Loucy (cell line): ENCODE data around the gene WFDC5.

Source experiments
- H2AFZ ChIP-seq: fragments of 200-600 bp; sonication (generic); 2 replicates; pipeline ENCODE4 v1.6.0; 2016; ENCODE audit warnings: antibody characterized with exemption, mild to moderate bottlenecking, low read length, moderate library complexity
- H3F3A ChIP-seq: fragments of 200-600 bp; 2 replicates; pipeline ENCODE4 v1.6.0; 2016; ENCODE audit warnings: antibody characterized with exemption, low read depth, mild to moderate bottlenecking
- H3K27me3 ChIP-seq: fragments of 200-600 bp; sonication (generic); 2 replicates; pipeline ENCODE4 v1.6.1; 2014; ENCODE audit warnings: low read length, mild to moderate bottlenecking; ENCODE audit not compliant: insufficient read depth, poor library complexity, severe bottlenecking
- H3K36me3 ChIP-seq: fragments of 200-600 bp; sonication (generic); 2 replicates; pipeline ENCODE4 v1.6.1; 2016; ENCODE audit warnings: low read length; ENCODE audit not compliant: insufficient read depth
- H3K4me1 ChIP-seq: fragments of 200-600 bp; sonication (generic); 2 replicates; pipeline ENCODE4 v1.5.1; 2014; ENCODE audit warnings: low read length, mild to moderate bottlenecking; ENCODE audit not compliant: insufficient read depth, poor library complexity, severe bottlenecking
- H3K4me2 ChIP-seq: fragments of 200-600 bp; sonication (generic); 2 replicates; pipeline ENCODE4 v1.6.0; 2014; ENCODE audit warnings: antibody characterized with exemption, low read length, low read depth, mild to moderate bottlenecking; ENCODE audit not compliant: poor library complexity, severe bottlenecking
- H3K4me3 ChIP-seq: fragments of 200-600 bp; sonication (generic); 2 replicates; pipeline ENCODE4 v1.5.1; 2014; ENCODE audit warnings: low read length, mild to moderate bottlenecking, mixed read lengths; ENCODE audit not compliant: poor library complexity, severe bottlenecking
- H3K79me2 ChIP-seq: fragments of 200-600 bp; sonication (generic); 2 replicates; pipeline ENCODE4 v1.6.1; 2014; ENCODE audit warnings: low read length; ENCODE audit not compliant: insufficient read depth
- H3K9ac ChIP-seq: fragments of 200-600 bp; sonication (generic); 2 replicates; pipeline ENCODE4 v1.6.0; 2014; ENCODE audit warnings: mild to moderate bottlenecking, low read depth, low read length, moderate library complexity; ENCODE audit not compliant: poor library complexity, severe bottlenecking
- H3K9me2 ChIP-seq: fragments of 200-600 bp; sonication (generic); replicated peaks from 2 replicates; pipeline ENCODE4 v1.6.1; 2016; ENCODE audit warnings: low read depth, low read length, mixed read lengths
- H3K9me3 ChIP-seq: fragments of 200-600 bp; sonication (generic); 2 replicates; pipeline ENCODE4 v1.6.1; 2014; ENCODE audit warnings: mild to moderate bottlenecking, antibody characterized with exemption, low read length, low read depth; ENCODE audit not compliant: insufficient read depth
- H4K20me1 ChIP-seq: fragments of 200-600 bp; sonication (generic); 2 replicates; pipeline ENCODE4 v1.6.0; 2014; ENCODE audit warnings: antibody characterized with exemption, low read length, mild to moderate bottlenecking; ENCODE audit not compliant: insufficient read depth, poor library complexity, severe bottlenecking
- EZH2phosphoT487 ChIP-seq: fragments of 200-600 bp; IDR thresholded peaks from 2 replicates; pipeline ENCODE4 v1.6.1; 2018; ENCODE audit warnings: antibody characterized with exemption, mild to moderate bottlenecking, moderate library complexity, borderline replicate concordance
- TF ChIP-seq, protein P1 (sequence below): fragments of 200-600 bp; sonication (generic); conservative IDR thresholded peaks from 2 replicates; pipeline ENCODE4 v1.5.1; 2014; ENCODE audit warnings: mild to moderate bottlenecking, antibody characterized with exemption, low read length

WFDC5 gene

DNA sequence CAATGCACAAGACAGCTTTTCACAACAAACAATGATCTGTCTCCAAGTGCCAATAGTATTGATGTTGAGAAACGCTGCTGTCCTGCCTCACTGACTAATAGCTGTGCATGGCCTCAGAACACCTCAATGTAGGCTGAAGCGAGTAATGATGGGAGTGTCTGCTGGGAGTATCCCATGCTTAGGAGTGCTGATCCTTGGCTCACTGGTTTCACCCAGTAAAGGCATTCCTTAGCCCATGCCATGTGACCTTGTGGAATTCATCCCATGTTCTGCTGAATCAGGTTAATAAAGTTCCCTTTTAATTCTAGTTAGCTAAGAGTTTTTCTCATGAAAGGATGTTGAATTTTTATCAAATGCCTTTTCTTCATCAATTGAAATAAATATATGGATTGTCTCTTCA is 13.1 kb upstream of the WFDC5 start:
- H3K79me2 ChIP-seq = no peaks in the 10 kb centered on the region
- H3K9ac ChIP-seq = no peak overlapping the region
- no peaks in the 10 kb centered on the region for H3K36me3 ChIP-seq
- H3K27me3 ChIP-seq = peaks cover 7% of the 10 kb centered on the region
- H4K20me1 ChIP-seq = no peaks in the 10 kb centered on the region
- no peak overlapping the region for H3K4me3 ChIP-seq
- TF ChIP-seq EZH2phosphoT487 = no peak
- TF ChIP-seq, protein P1, sequence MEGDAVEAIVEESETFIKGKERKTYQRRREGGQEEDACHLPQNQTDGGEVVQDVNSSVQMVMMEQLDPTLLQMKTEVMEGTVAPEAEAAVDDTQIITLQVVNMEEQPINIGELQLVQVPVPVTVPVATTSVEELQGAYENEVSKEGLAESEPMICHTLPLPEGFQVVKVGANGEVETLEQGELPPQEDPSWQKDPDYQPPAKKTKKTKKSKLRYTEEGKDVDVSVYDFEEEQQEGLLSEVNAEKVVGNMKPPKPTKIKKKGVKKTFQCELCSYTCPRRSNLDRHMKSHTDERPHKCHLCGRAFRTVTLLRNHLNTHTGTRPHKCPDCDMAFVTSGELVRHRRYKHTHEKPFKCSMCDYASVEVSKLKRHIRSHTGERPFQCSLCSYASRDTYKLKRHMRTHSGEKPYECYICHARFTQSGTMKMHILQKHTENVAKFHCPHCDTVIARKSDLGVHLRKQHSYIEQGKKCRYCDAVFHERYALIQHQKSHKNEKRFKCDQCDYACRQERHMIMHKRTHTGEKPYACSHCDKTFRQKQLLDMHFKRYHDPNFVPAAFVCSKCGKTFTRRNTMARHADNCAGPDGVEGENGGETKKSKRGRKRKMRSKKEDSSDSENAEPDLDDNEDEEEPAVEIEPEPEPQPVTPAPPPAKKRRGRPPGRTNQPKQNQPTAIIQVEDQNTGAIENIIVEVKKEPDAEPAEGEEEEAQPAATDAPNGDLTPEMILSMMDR = no peak
- H3K9me2 ChIP-seq = no peaks in the 10 kb centered on the region
- no peak overlapping the region for H2AFZ ChIP-seq
- H3K4me1 ChIP-seq = no peaks in the 10 kb centered on the region
- H3F3A ChIP-seq = no peaks in the 10 kb centered on the region
- H3K4me2 ChIP-seq = no peak overlapping the region
- H3K9me3 ChIP-seq = no peaks in the 10 kb centered on the region

DNA sequence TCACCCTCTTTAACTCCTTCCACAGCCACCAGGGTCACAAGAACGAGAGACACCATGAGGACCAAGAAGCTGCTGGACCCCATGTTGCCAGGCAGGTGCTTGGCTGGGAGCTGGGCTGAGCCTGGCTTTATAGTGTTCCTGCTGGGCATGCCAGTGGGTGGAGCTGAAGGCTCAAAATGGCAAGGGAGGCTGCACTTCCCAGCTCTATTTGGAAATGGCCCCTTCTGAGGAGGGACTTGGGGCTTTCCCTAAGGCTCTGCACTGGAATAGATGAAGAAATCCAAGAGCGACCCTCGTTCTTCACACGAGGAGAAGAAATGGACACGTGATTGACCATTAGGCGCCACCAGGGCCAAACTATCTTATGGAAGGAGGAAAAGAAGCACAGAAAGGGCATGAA is 9.4 kb upstream of the WFDC5 start, which contains the start of gene WFDC12:
WFDC12 (minus strand) TSS at position 101 of the 400 bp plus-strand sequence; CDS start at position 83, 18 bp downstream.
- H3K27me3 ChIP-seq = no peaks in the 10 kb centered on the region
- TF ChIP-seq, protein P1 = no peak
- TF ChIP-seq EZH2phosphoT487 = no peak
- no peaks in the 10 kb centered on the region for H3K9me3 ChIP-seq
- H3K36me3 ChIP-seq = no peaks in the 10 kb centered on the region
- H3K4me1 ChIP-seq = no peaks in the 10 kb centered on the region
- no peaks in the 10 kb centered on the region for H3K9me2 ChIP-seq
- no peaks in the 10 kb centered on the region for H3F3A ChIP-seq
- H4K20me1 ChIP-seq = no peaks in the 10 kb centered on the region
- H3K4me3 ChIP-seq = no peak within 1 kb of the TSS
- no peak within 1 kb of the TSS for H3K9ac ChIP-seq
- H3K79me2 ChIP-seq = no peaks in the 10 kb centered on the region
- no peak within 1 kb of the TSS for H3K4me2 ChIP-seq
- no peak within 1 kb of the TSS for H2AFZ ChIP-seq

DNA sequence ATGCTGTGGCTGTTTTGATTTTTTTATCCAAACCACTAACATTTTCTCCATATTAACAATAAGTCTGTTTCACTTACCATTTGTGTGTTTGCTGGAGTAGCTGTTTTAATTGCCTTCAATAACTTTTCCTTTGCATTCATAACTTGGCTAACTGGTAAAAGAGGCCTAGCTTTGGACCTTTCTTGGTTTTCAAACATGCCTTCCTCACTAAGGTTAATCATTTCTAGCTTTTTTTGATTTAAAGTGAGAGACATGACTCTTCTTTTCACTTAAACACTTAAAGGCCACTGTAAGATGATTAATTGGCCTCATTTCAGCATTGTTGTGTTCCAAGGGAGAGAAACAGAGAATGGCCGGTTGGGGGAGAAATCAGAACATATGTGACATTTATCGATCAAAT is 6.4 kb upstream of the WFDC5 start:
- H3K9ac ChIP-seq = no peak overlapping the region
- no peaks in the 10 kb centered on the region for H3K79me2 ChIP-seq
- no peak overlapping the region for H2AFZ ChIP-seq
- H3K4me2 ChIP-seq = no peak overlapping the region
- no peaks in the 10 kb centered on the region for H3K27me3 ChIP-seq
- H3K4me1 ChIP-seq = no peaks in the 10 kb centered on the region
- TF ChIP-seq, protein P1 = no peak
- TF ChIP-seq EZH2phosphoT487 = no peak
- H4K20me1 ChIP-seq = no peaks in the 10 kb centered on the region
- H3K9me2 ChIP-seq = no peaks in the 10 kb centered on the region
- H3K36me3 ChIP-seq = no peaks in the 10 kb centered on the region
- H3F3A ChIP-seq = no peaks in the 10 kb centered on the region
- no peaks in the 10 kb centered on the region for H3K9me3 ChIP-seq
- no peak overlapping the region for H3K4me3 ChIP-seq
